CD4-positive, alpha-beta memory T cell (primary cell): Measurements from ENCODE around the gene SLC27A5. TPM values are rescaled to one million over a fixed set of nuclear protein-coding genes. Genes with fewer than 3 reads are reported as not detected.

Source experiments
- CTCF ChIA-PET: fragments of 350-600 bp; sonication (Branson Sonifier 250); formaldehyde crosslinking; loops from one replicate; lab custom pipeline; 2021; ENCODE audit warnings: inconsistent platforms; ENCODE audit not compliant: partially characterized antibody; lab: Charles Lee
- POLR2A ChIA-PET: fragments of 350-600 bp; sonication (Branson Sonifier 250); formaldehyde crosslinking; loops from one replicate; lab custom pipeline; 2021; ENCODE audit not compliant: partially characterized antibody; lab: Charles Lee
- DNase-seq, 5 donors: peaks; one replicate each; pipeline versions ENCODE4 v3.0.0 to v3.0.0-alpha.2; 2020 to 2022; ENCODE audit warnings: mixed read lengths in 1 of 5
- H3K27ac ChIP-seq: one replicate; pipeline ENCODE4 v1.7.0; 2013; ENCODE audit warnings: low read depth, low read length
- H3K27me3 ChIP-seq: 2 replicates; pipeline ENCODE4 v1.7.0; 2013; ENCODE audit warnings: mild to moderate bottlenecking, low read length, moderate library complexity; ENCODE audit not compliant: insufficient read depth
- H3K36me3 ChIP-seq: 2 replicates; pipeline ENCODE4 v1.7.0; 2013; ENCODE audit warnings: mild to moderate bottlenecking, low read length, moderate library complexity; ENCODE audit not compliant: insufficient read depth
- H3K4me1 ChIP-seq: 2 replicates; pipeline ENCODE4 v1.7.0; 2013; ENCODE audit warnings: mild to moderate bottlenecking, low read length, moderate library complexity; ENCODE audit not compliant: insufficient read depth
- H3K4me3 ChIP-seq, 2 donors: one replicate each; pipeline ENCODE4 v1.7.0; 2013; ENCODE audit warnings: low read length in 2 of 2, mild to moderate bottlenecking in 1 of 2
- H3K9me3 ChIP-seq, 2 donors: one replicate each; pipeline ENCODE4 v1.7.0; 2013; ENCODE audit warnings: low read length in 2 of 2, control low read depth in 1 of 2; ENCODE audit not compliant: control insufficient read depth in 1 of 2
- H3K27ac Mint-ChIP-seq, 7 donors: one replicate each; pipeline ENCODE4 v1.8.0; 2020 to 2021; ENCODE audit warnings: mixed read lengths in 7 of 7, mild to moderate bottlenecking in 6 of 7, inconsistent platforms in 3 of 7, moderate library complexity in 3 of 7
- H3K27me3 Mint-ChIP-seq, 2 donors: one replicate each; pipeline ENCODE4 v1.8.0; 2020 to 2021; ENCODE audit warnings: mixed read lengths in 2 of 2
- H3K36me3 Mint-ChIP-seq, 2 donors: one replicate each; pipeline ENCODE4 v1.8.0; 2020 to 2021; ENCODE audit warnings: mixed read lengths in 2 of 2, inconsistent platforms in 1 of 2, mild to moderate bottlenecking in 1 of 2
- H3K4me1 Mint-ChIP-seq, 4 donors: one replicate each; pipeline ENCODE4 v1.8.0; 2020 to 2021; ENCODE audit warnings: mixed read lengths in 4 of 4, mild to moderate bottlenecking in 1 of 4
- H3K4me3 Mint-ChIP-seq, 8 donors: one replicate each; pipeline ENCODE4 v1.8.0; 2020 to 2021; ENCODE audit warnings: mixed read lengths in 8 of 8, mild to moderate bottlenecking in 7 of 8, moderate library complexity in 6 of 8, inconsistent platforms in 3 of 8
- H3K9me3 Mint-ChIP-seq, 8 donors: one replicate each; pipeline ENCODE4 v1.8.0; 2020 to 2021; ENCODE audit warnings: mixed read lengths in 8 of 8, mild to moderate bottlenecking in 5 of 8, inconsistent platforms in 3 of 8, moderate library complexity in 1 of 8
- intact Hi-C: fragments of 100-400 bp; cut with micrococcal nuclease; formaldehyde crosslinking; loops from one replicate; pipeline ENCODE4 v1.15.1; 2023
- polyA plus RNA-seq, 2 donors: library from polyadenylated mRNA; unstranded; fragments of 300-500 nt; fragmentation: Illumina TruSeq; gene quantifications; one replicate each; pipeline ENCODE4 v1.2.3, GENCODE V29; 2021
- total RNA-seq, 2 experiments: library from RNA; stranded (reverse); gene quantifications; one replicate each; pipeline ENCODE4 v1.2.3, GENCODE V29; 2021

SLC27A5 gene
- total and polyA plus RNA-seq, 4 experiments from 2014 or later = 10.5 to 23.6 (median 14.1) TPM

GRCh38 chr19:58480831-58481230, 31.0 kb downstream of the SLC27A5 start:
- no peaks in the 10 kb centered on the region for H3K27me3 Mint-ChIP-seq
- intact Hi-C loops = no loop called here
- DNase-seq = no peak
- H3K36me3 Mint-ChIP-seq = peaks cover 0 to 10% of the 10 kb centered on the region in 2 donors
- H3K27ac ChIP-seq = no peak overlapping the region
- H3K4me3 Mint-ChIP-seq = peak overlapping the region in 1 of 8 donors; percentile 20
- POLR2A ChIA-PET = interaction anchor here (1.1 kb wide), 1 partner anchor 19 kb away, joined by 3 read pairs; no protein-coding TSS in a partner anchor
- H3K27me3 ChIP-seq = no peaks in the 10 kb centered on the region
- no peak overlapping the region for H3K4me3 ChIP-seq
- no peaks in the 10 kb centered on the region for H3K36me3 ChIP-seq
- CTCF ChIA-PET = interaction anchor here (0.5 to 1.2 kb wide), 2 partner anchors 41 to 100 kb away, joined by 4 to 5 read pairs; no protein-coding TSS in a partner anchor
- peaks cover 5 to 14% (median 9%) of the 10 kb centered on the region in 4 donors for H3K4me1 Mint-ChIP-seq
- H3K4me1 ChIP-seq = peaks cover 9% of the 10 kb centered on the region
- H3K27ac Mint-ChIP-seq = no peak overlapping the region
- H3K9me3 Mint-ChIP-seq = no peaks in the 10 kb centered on the region
- no peaks in the 10 kb centered on the region for H3K9me3 ChIP-seq

DNA sequence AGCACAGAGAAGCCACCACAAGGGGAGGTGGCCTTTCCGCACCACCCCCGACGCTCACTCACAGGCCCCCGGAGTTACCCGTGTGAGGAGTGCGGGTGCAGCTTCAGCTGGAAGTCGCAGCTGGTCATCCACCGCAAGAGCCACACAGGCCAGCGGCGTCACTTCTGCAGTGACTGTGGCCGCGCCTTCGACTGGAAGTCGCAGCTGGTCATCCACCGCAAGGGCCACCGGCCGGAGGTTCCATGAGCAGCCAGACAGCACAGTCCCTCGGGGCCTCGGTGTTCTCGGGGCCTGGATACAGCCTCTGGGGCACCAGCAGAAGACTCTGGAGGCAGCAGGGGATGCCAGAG, 31.3 kb downstream of the SLC27A5 start:
- Mint-ChIP-seq H3K4me1 (peaks cover 6 to 17% (median 11%) of the 10 kb centered on the region in 4 donors), H3K27ac (no peak overlapping the region), H3K4me3 (no peak overlapping the region), H3K27me3 (no peaks in the 10 kb centered on the region), H3K36me3 (peaks cover 0 to 13% of the 10 kb centered on the region in 2 donors), H3K9me3 (no peaks in the 10 kb centered on the region)
- Histone ChIP-seq H3K4me1 (peaks cover 10% of the 10 kb centered on the region), H3K36me3 (no peaks in the 10 kb centered on the region), H3K4me3 (no peak overlapping the region), H3K9me3 (no peaks in the 10 kb centered on the region), H3K27me3 (no peaks in the 10 kb centered on the region), H3K27ac (no peak overlapping the region)
- ChIA-PET CTCF (no interaction called here), POLR2A (interaction anchor here (1.1 kb wide), 1 partner anchor 19 kb away, joined by 3 read pairs; no protein-coding TSS in a partner anchor)
- DNase-seq = no peak
- intact Hi-C loops = no loop called here

GRCh38 chr19:58479736-58480480, 31.9 kb downstream of the SLC27A5 start:
- no peak overlapping the region for H3K27ac Mint-ChIP-seq
- POLR2A ChIA-PET = no interaction called here

GRCh38 chr19:58479303-58479702, 32.5 kb downstream of the SLC27A5 start:
- peaks cover 11 to 27% (median 19%) of the 10 kb centered on the region in 4 donors for H3K4me1 Mint-ChIP-seq
- H3K9me3 ChIP-seq = no peaks in the 10 kb centered on the region
- no peaks in the 10 kb centered on the region for H3K9me3 Mint-ChIP-seq
- H3K4me3 Mint-ChIP-seq = peak overlapping the region in 1 of 8 donors; percentile 52
- intact Hi-C loops = loop anchor here (5.0 kb wide), 2 partner anchors 38 to 252 kb away; partner anchors contain the start of genes ZBTB45 and ZNF544
- ChIA-PET CTCF (no interaction called here), POLR2A (no interaction called here)
- DNase-seq = no peak
- H3K36me3 ChIP-seq = no peaks in the 10 kb centered on the region
- H3K4me3 ChIP-seq = no peak overlapping the region
- peaks cover 17% of the 10 kb centered on the region for H3K4me1 ChIP-seq
- H3K27me3 ChIP-seq = no peaks in the 10 kb centered on the region
- H3K27ac ChIP-seq = no peak overlapping the region
- peak overlapping the region in 2 of 7 donors; percentile 71 to 81 for H3K27ac Mint-ChIP-seq
- peaks cover 0 to 13% of the 10 kb centered on the region in 2 donors for H3K36me3 Mint-ChIP-seq
- no peaks in the 10 kb centered on the region for H3K27me3 Mint-ChIP-seq

More at GRCh38 chr19:58479736-58480480, 31.9 kb downstream of the SLC27A5 start:
- H3K27me3 Mint-ChIP-seq = no peaks in the 10 kb centered on the region
- peaks cover 0 to 13% of the 10 kb centered on the region in 2 donors for H3K36me3 Mint-ChIP-seq
- H3K4me3 Mint-ChIP-seq = no peak overlapping the region
- Histone ChIP-seq H3K27me3 (no peaks in the 10 kb centered on the region), H3K9me3 (no peaks in the 10 kb centered on the region), H3K36me3 (no peaks in the 10 kb centered on the region), H3K4me1 (peaks cover 16% of the 10 kb centered on the region), H3K4me3 (no peak overlapping the region), H3K27ac (no peak overlapping the region)
- no peak for DNase-seq
- no peaks in the 10 kb centered on the region for H3K9me3 Mint-ChIP-seq
- intact Hi-C loops = loop anchor here (5.0 kb wide), 2 partner anchors 37 to 253 kb away; partner anchors contain the start of genes ZBTB45 and ZNF544
- CTCF ChIA-PET = no interaction called here
- H3K4me1 Mint-ChIP-seq = peaks cover 9 to 23% (median 16%) of the 10 kb centered on the region in 4 donors

DNA sequence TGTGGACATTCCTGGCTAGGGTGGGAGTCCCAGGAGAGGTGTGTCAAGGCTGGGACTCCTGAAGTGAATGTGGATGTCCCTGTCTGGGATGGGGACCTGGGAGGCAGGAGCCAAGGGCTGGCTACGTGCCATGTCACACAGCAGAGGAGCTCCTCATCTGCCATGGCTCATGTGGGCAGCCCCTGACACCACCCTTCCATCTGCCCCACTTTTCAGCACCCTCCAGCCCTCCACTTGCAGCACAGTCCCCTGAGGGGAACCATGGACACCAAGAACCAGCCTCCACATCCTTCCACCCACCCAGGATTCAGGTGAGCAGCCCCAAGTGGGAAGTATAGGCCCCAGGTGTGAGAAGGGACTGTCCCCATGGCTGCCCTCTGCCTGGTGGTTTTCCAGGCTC, 33.9 kb downstream of the SLC27A5 start:
- no peaks in the 10 kb centered on the region for H3K27me3 Mint-ChIP-seq
- Histone ChIP-seq H3K9me3 (no peaks in the 10 kb centered on the region), H3K36me3 (peaks cover 1% of the 10 kb centered on the region), H3K4me1 (peaks cover 17% of the 10 kb centered on the region), H3K27ac (no peak overlapping the region), H3K4me3 (no peak overlapping the region), H3K27me3 (no peaks in the 10 kb centered on the region)
- H3K36me3 Mint-ChIP-seq = peaks cover 0 to 16% of the 10 kb centered on the region in 2 donors
- intact Hi-C loops = loop anchor here (5.0 kb wide), 2 partner anchors 39 to 251 kb away; partner anchors contain the start of genes ZBTB45 and ZNF544
- no peak for DNase-seq
- peaks cover 11 to 33% (median 19%) of the 10 kb centered on the region in 4 donors for H3K4me1 Mint-ChIP-seq
- peak overlapping the region in 1 of 8 donors; percentile 31 for H3K4me3 Mint-ChIP-seq
- H3K9me3 Mint-ChIP-seq = no peaks in the 10 kb centered on the region
- H3K27ac Mint-ChIP-seq = peak overlapping the region in 3 of 7 donors; percentile 68 to 92 (median 70)
- CTCF ChIA-PET = no interaction called here
- POLR2A ChIA-PET = interaction anchor here (1.4 kb wide), 1 partner anchor 35 kb away, joined by 4 read pairs; no protein-coding TSS in a partner anchor

- intact Hi-C loops = loop anchor here (5.0 kb wide), 2 partner anchors 40 to 250 kb away; partner anchors contain the start of genes ZBTB45 and ZNF544
- no peak for DNase-seq
- H3K36me3 Mint-ChIP-seq = peaks cover 2 to 23% of the 10 kb centered on the region in 2 donors
- H3K27me3 Mint-ChIP-seq = no peaks in the 10 kb centered on the region
- Histone ChIP-seq H3K36me3 (peaks cover 4% of the 10 kb centered on the region), H3K27ac (peak overlapping the region; percentile 90), H3K9me3 (no peaks in the 10 kb centered on the region), H3K4me1 (peaks cover 17% of the 10 kb centered on the region), H3K4me3 (no peak overlapping the region), H3K27me3 (no peaks in the 10 kb centered on the region)
- no peaks in the 10 kb centered on the region for H3K9me3 Mint-ChIP-seq
- ChIA-PET CTCF (interaction anchor here (1.0 to 1.8 kb wide), 2 partner anchors 37 to 104 kb away, joined by 3 to 6 read pairs; no protein-coding TSS in a partner anchor), POLR2A (interaction anchor here (1.0 to 1.4 kb wide), 4 partner anchors 20 to 115 kb away, joined by 3 to 4 read pairs (median 4); partner anchors contain the start of genes SLC27A5 and ZNF497)
- H3K4me1 Mint-ChIP-seq = peaks cover 10 to 33% (median 19%) of the 10 kb centered on the region in 4 donors
- peak overlapping the region; percentile 86 to 98 (median 96) for H3K4me3 Mint-ChIP-seq
- H3K27ac Mint-ChIP-seq = peak overlapping the region; percentile 92 to 100 (median 99)
Observed at GRCh38 chr19:58477130-58477529, 34.7 kb downstream of the SLC27A5 start.
